ENCODE measurements around the gene TEX28.
"Not testable (repeated sequence)": the region's sequence is repeated elsewhere in the genome, so short reads cannot be mapped to it uniquely, and the experiment has no call there.

TEX28 gene

GRCh38 chrX:154294791-154295574 is at the start of gene TEX28:
Gene TEX28, minus strand, starts transcription at chrX:154295124. Its CDS starts 3,007 bp downstream, at chrX:154292117.
- no peak for TF ChIP-seq POLR2A (IDR thresholded peaks at IDR 0.05; ENCODE audit: extremely low read depth, insufficient read length)
- no peak within 1 kb of the TSS for H3K4me3 ChIP-seq (ENCODE audit: low read depth, low read length)

DNA sequence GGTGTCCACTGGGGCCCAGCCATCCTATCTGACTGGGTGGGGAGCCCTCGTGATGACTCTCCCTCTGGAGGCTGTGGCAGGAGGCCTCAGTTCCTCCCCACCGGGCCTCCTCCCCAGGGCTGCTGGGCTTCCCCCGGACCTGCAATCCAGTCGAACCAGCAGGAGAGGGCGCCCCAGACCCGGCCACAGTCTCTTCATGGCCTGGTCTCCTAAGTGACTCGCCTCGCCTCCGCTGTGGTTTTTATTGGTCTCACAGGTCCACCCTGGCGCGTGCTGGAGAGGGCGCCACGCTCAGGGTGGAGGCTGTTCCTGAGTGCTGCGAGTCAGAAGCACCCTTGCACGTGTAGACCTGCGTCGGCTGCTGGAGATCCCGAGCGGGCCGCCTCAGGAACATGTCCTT is 48.7 kb upstream of the TEX28 start:
- not testable (repeated sequence) for H3K4me3 ChIP-seq (ENCODE audit: low read depth, low read length); DNase-seq (ENCODE audit: low read depth)

More at GRCh38 chrX:154294791-154295574, at the start of gene TEX28:
- peak; percentile 12 for DNase-seq (ENCODE audit: low read depth)

GRCh38 chrX:154343063-154343462 is 48.1 kb upstream of the TEX28 start:
- H3K4me3 ChIP-seq (ENCODE audit: low read depth, low read length); DNase-seq (ENCODE audit: low read depth): not testable (repeated sequence)

GRCh38 chrX:154341399-154342298 is 46.7 kb upstream of the TEX28 start:
- not testable (repeated sequence) for H3K4me3 ChIP-seq (ENCODE audit: low read depth, low read length)

GRCh38 chrX:154334496-154334895 is 39.6 kb upstream of the TEX28 start:
- TF ChIP-seq MYC (IDR thresholded peaks at IDR 0.05; ENCODE audit: low read depth, low read length): no peak
- TF ChIP-seq, protein P1, sequence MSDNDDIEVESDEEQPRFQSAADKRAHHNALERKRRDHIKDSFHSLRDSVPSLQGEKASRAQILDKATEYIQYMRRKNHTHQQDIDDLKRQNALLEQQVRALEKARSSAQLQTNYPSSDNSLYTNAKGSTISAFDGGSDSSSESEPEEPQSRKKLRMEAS (IDR thresholded peaks at IDR 0.05; ENCODE audit: low read depth, low read length): no peak
- TF ChIP-seq POLR2A (IDR thresholded peaks at IDR 0.05; ENCODE audit: extremely low read depth, insufficient read length): no peak
- TF ChIP-seq, protein P2, sequence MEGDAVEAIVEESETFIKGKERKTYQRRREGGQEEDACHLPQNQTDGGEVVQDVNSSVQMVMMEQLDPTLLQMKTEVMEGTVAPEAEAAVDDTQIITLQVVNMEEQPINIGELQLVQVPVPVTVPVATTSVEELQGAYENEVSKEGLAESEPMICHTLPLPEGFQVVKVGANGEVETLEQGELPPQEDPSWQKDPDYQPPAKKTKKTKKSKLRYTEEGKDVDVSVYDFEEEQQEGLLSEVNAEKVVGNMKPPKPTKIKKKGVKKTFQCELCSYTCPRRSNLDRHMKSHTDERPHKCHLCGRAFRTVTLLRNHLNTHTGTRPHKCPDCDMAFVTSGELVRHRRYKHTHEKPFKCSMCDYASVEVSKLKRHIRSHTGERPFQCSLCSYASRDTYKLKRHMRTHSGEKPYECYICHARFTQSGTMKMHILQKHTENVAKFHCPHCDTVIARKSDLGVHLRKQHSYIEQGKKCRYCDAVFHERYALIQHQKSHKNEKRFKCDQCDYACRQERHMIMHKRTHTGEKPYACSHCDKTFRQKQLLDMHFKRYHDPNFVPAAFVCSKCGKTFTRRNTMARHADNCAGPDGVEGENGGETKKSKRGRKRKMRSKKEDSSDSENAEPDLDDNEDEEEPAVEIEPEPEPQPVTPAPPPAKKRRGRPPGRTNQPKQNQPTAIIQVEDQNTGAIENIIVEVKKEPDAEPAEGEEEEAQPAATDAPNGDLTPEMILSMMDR (IDR thresholded peaks at IDR 0.05; ENCODE audit: low read depth, low read length): no peak
- no peak overlapping the region for H3K4me3 ChIP-seq (ENCODE audit: low read depth, low read length)
- no peak for DNase-seq (ENCODE audit: low read depth)

More at GRCh38 chrX:154341399-154342298, 46.7 kb upstream of the TEX28 start:
- DNase-seq (ENCODE audit: low read depth): not testable (repeated sequence)

- peak; percentile 34 for DNase-seq (ENCODE audit: low read depth)
- H3K4me3 ChIP-seq (ENCODE audit: low read depth, low read length): no peak overlapping the region
- TF ChIP-seq, protein P2 (IDR thresholded peaks at IDR 0.05; ENCODE audit: low read depth, low read length): no peak
- no peak for TF ChIP-seq MYC (IDR thresholded peaks at IDR 0.05; ENCODE audit: low read depth, low read length)
- no peak for TF ChIP-seq POLR2A (IDR thresholded peaks at IDR 0.05; ENCODE audit: extremely low read depth, insufficient read length)
- TF ChIP-seq, protein P1 (IDR thresholded peaks at IDR 0.05; ENCODE audit: low read depth, low read length): no peak
Observed at GRCh38 chrX:154333837-154334271, 38.9 kb upstream of the TEX28 start.

- TF ChIP-seq, protein P1 (IDR thresholded peaks at IDR 0.05; ENCODE audit: low read depth, low read length): no peak
- TF ChIP-seq, protein P2 (IDR thresholded peaks at IDR 0.05; ENCODE audit: low read depth, low read length): no peak
- no peak for TF ChIP-seq MYC (IDR thresholded peaks at IDR 0.05; ENCODE audit: low read depth, low read length)
- TF ChIP-seq POLR2A (IDR thresholded peaks at IDR 0.05; ENCODE audit: extremely low read depth, insufficient read length): no peak
- H3K4me3 ChIP-seq (ENCODE audit: low read depth, low read length): no peak overlapping the region
- no peak for DNase-seq (ENCODE audit: low read depth)
Observed at GRCh38 chrX:154333116-154333515, 38.2 kb upstream of the TEX28 start.

DNA sequence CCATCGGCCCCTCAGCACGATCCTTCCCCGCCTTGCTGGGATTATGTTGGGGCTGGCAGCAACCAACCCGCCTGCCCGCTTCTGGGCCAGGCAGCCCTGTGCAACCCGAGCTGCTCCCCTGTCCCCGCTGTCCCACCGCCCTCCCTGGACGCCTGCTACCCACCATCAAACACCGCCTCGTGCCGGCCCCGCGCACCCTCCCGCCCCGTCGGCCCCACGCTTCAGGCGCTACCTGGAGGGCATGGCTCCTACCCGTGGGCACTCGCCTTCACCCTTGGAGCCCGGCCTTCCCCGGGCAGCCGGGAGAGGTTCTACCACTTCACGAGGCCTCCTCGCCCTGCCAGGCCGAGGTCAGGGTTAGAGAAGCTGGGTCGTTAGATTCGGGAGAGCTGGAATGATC is 37.6 kb upstream of the TEX28 start:
- TF ChIP-seq, protein P1 (IDR thresholded peaks at IDR 0.05; ENCODE audit: low read depth, low read length): no peak
- TF ChIP-seq MYC (IDR thresholded peaks at IDR 0.05; ENCODE audit: low read depth, low read length) (no peak), POLR2A (IDR thresholded peaks at IDR 0.05; ENCODE audit: extremely low read depth, insufficient read length) (no peak)
- TF ChIP-seq, protein P2 (IDR thresholded peaks at IDR 0.05; ENCODE audit: low read depth, low read length): no peak

More for the DNA sequence above, 37.6 kb upstream of the TEX28 start:
- no peak for DNase-seq (ENCODE audit: low read depth)
- no peak overlapping the region for H3K4me3 ChIP-seq (ENCODE audit: low read depth, low read length)
